ENCODE measurements around the gene LDLRAD3.

The LDLRAD3 gene

DNA sequence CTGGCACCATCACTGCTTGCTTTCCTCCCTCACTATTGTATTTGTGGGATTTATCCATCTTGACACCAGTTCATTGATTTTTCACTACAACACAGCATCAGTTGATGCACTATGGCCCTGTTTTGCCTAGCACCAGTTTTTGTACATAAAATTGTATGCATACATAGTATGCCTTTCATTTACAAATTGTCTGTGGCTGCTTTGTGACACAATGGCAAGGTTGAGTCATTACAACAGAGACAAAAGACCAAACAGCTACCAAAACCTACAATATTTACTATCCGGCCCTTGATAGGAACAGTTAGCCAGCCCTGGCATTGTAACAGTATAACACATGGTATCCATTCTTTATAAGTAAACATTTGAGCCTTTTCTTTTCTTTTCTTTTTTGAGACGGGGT, 150.3 kb downstream of the LDLRAD3 start:
- DNase-seq (ENCODE audit: low spot score), result no peak
- TF ChIP-seq, protein P1, sequence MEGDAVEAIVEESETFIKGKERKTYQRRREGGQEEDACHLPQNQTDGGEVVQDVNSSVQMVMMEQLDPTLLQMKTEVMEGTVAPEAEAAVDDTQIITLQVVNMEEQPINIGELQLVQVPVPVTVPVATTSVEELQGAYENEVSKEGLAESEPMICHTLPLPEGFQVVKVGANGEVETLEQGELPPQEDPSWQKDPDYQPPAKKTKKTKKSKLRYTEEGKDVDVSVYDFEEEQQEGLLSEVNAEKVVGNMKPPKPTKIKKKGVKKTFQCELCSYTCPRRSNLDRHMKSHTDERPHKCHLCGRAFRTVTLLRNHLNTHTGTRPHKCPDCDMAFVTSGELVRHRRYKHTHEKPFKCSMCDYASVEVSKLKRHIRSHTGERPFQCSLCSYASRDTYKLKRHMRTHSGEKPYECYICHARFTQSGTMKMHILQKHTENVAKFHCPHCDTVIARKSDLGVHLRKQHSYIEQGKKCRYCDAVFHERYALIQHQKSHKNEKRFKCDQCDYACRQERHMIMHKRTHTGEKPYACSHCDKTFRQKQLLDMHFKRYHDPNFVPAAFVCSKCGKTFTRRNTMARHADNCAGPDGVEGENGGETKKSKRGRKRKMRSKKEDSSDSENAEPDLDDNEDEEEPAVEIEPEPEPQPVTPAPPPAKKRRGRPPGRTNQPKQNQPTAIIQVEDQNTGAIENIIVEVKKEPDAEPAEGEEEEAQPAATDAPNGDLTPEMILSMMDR (IDR thresholded peaks at IDR 0.05; ENCODE audit: extremely low read depth, missing control alignments), result no peak

DNA sequence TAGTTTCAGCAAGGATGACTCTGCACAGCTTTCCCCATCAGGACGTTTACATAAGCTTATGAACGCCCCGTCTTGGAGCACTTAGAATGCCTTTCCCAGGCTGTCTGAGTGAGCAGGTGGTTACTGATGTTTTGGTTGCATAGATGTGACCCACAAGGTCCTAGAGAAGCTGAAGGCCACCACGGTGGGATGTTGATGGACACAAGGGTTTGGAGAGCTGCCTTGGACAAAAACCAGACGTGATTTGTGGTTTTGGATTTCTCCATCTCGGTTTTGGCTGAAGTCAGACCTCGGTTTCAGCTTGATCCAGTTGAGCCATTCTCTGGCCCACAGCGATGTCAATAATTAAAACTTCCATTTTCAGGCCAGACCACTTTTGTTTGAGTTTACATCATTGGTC, 151.9 kb downstream of the LDLRAD3 start:
- TF ChIP-seq, protein P1 (IDR thresholded peaks at IDR 0.05; ENCODE audit: extremely low read depth, missing control alignments), result no peak
- DNase-seq (ENCODE audit: low spot score), result no peak

DNA sequence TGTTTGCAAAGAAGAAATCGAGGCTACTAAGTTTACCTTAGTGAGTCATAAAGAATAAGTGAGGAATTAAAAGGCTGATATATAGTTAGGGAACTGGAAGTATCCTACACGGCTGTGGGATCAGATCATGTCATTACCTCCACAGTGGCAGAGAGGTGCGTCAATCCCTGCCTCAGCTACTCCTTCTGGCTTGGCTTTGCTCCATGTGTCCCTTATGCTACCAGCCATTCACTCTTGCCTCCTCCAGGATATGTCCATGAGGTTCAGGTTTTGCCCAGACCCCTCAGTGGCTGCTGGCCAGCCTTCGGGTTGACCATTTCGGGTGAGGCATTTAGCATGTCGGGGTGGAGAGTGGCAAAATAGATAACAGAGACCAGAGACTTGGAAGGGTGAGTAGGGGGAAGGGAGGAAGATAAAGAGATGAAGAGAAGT, 153.4 kb downstream of the LDLRAD3 start:
- TF ChIP-seq, protein P1 (IDR thresholded peaks at IDR 0.05; ENCODE audit: extremely low read depth, missing control alignments), result no peak
- DNase-seq (ENCODE audit: low spot score), result no peak

DNA sequence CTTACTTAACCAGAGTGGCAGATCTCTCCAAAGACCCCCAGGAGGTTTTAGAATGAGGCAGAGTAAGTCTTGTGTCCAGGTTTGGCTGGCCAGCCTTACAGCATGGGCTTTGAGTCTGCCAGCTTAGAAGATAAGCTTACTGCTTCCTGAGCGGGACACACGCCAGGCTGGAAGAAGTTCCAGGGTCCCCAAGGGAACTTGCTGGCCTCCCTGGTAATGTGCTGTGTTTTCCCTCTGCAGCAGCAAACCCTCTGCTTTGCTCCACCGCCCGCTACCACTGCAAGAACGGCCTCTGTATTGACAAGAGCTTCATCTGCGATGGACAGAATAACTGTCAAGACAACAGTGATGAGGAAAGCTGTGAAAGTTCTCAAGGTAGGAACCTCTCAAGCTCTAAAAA, 154.2 kb downstream of the LDLRAD3 start:
- DNase-seq (ENCODE audit: low spot score), result no peak
- TF ChIP-seq, protein P1 (IDR thresholded peaks at IDR 0.05; ENCODE audit: extremely low read depth, missing control alignments), result no peak

DNA sequence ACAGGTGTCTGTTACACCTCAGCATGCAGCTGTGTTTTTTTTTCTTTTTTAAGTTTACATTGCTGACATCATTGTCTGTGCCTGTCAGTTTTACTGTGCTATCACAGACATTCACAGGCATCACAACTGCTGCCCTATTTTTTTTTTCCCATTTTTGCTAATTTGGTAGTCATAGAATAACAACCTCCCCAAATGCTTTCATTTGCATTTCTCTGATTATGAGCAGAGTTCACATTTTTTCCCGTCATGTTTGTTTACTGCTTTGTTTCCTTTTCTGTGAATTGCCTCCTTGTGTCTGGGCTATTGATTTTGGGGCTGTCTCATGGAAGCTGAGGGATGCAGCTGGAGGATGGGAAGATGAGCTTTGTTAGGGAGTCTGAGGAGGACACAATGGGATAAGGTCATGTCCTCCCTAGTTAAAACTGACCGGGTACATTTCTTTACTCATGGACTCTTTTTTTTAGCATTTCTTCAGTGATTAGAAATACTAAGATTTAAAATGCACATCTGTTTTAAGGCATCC, 155.1 kb downstream of the LDLRAD3 start:
- no peak for DNase-seq (ENCODE audit: low spot score)

DNA sequence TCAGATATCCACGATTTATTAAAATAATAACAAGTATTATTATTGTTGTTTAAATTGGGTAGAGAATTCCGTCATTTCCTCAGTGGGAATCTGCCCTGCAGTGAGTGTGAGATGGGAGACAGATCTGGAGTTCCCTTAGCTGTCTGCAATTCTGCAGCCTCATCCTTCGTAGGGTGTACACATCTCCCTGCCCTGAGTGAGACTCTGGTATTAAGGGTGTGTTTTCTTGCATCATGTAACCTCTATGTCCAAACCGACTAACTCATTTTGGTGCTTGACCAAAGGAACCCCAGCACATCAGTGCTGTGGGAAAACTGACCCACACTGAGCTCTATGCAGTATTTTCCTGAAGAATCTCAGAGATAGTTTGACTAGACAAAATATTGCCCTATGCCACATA, 157.6 kb downstream of the LDLRAD3 start:
- DNase-seq (ENCODE audit: low spot score), result no peak
- TF ChIP-seq, protein P1 (IDR thresholded peaks at IDR 0.05; ENCODE audit: extremely low read depth, missing control alignments), result no peak

More for the DNA sequence above, 155.1 kb downstream of the LDLRAD3 start:
- TF ChIP-seq, protein P1 (IDR thresholded peaks at IDR 0.05; ENCODE audit: extremely low read depth, missing control alignments), result no peak

DNA sequence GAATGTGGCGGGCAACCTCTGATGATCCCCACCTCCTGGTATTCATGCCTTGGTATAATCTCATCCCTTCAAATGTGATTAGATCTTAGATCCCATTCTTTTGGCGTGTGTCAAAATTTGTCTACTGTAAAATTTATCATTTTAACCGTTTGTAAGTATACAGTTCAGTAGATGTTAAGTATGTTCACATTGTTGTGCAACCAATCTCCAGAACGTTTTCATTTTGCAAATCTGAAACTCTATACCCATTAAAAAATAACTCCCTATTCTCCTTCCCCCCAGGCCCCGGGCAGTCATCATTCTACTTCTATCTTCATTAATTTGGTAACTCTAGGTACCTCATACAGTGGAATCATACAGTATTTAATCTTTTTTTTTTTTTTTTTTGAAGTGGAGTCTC, 159.0 kb downstream of the LDLRAD3 start:
- no peak for DNase-seq (ENCODE audit: low spot score)
- TF ChIP-seq, protein P1 (IDR thresholded peaks at IDR 0.05; ENCODE audit: extremely low read depth, missing control alignments), result no peak

Measured in GM20000 (cell line).